ENCODE measurements around the gene LGALS3BP.
"Not testable (repeated sequence)": the region's sequence is repeated elsewhere in the genome, so short reads cannot be mapped to it uniquely, and the experiment has no call there.

LGALS3BP gene

DNA sequence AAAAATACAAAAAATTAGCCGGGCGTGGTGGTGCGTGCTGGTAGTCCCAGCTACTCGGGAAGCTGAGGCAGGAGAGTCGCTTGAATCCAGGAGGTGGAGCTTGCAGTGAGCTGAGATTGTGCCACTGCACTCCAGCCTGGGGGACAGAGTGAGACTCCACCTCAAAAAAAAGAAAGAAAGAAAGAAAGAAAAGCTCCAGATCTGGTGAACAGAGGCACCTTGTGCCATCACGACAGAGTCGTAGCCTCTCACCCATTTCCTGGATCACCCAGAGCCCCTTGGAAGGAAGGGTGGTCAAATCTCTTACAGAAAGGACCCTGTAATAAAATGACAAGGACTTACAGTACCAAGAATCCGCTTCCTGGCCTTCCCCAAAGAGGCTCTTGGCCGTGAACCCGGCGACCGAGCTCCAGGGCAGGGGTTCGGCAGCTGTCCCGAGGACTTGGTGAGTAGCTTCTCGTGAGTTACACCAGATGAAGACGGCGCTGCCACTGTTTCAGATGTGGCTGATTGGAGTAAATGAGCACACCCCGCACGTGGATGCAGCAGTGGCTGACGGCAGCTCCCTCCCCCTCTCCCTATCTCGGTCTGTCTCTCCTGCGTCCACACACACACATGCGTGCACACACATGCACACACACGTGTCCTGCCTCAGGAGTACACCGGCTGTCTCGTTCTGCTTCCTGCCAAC lies 13.5 kb downstream of the LGALS3BP start:
- no peak for DNase-seq (ENCODE audit: extremely low read depth in 1 of 2, low read depth in 1 of 2)

DNA sequence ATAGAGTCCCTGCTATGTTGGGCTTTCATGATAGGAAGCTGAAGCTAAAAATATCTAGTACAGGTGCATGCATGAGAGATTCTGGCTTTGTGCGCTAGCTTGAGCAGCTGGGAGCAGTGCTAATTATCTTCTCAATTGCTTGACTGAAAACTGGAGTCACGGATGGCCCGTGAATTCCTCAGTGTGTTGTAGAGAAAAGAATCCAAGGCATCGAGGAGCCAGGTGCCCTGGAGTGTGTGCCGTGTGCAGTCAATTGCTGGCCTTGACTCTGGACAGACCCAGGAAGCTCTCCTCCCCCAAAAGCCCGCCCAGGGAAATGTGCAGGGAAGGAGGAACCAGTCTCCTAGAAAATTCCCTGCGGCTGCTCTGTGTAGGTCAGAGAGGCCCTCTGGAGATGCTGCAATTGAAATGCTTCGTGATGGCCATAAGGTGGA lies 14.2 kb downstream of the LGALS3BP start:
- no peak for DNase-seq (ENCODE audit: extremely low read depth in 1 of 2, low read depth in 1 of 2)

DNA sequence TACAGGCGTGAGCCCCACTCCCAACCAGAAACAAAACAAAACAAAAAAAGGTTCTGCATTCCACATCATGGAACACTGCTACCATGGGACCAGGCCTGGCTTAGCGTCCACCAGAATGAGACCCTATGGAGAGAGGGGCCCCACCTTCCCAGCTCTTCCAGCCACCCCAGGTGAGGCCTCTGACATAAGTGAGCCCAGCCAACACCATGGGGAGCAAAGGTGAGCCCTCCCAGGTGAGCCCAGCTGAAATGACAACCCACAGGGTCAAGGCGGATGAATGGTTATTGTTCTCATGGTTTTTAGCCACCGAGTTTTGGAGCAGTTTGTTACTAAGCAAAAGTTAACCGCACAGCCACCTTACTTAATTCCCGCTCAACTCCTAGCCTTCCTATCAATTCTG lies 16.3 kb downstream of the LGALS3BP start:
- DNase-seq (ENCODE audit: extremely low read depth in 1 of 2, low read depth in 1 of 2) = no peak

DNA sequence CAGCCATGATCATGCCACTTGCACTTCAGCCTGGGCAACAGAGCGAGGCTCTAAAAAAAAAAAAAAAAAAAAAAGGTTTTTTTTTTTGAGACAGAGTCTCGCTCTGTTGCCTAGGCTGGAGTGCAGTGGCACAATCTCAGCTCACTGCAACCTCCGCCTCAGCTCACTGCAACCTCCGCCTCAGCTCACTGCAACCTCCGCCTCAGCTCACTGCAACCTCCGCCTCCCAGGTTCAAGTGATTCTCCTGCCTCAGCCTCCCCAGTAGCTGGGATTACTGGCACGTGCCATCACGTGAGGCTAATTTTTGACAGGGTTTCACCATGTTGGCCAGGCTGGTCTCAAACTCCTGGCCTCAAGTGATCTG lies 16.8 kb downstream of the LGALS3BP start:
- DNase-seq (ENCODE audit: extremely low read depth in 1 of 2, low read depth in 1 of 2) = not testable (repeated sequence)

DNA sequence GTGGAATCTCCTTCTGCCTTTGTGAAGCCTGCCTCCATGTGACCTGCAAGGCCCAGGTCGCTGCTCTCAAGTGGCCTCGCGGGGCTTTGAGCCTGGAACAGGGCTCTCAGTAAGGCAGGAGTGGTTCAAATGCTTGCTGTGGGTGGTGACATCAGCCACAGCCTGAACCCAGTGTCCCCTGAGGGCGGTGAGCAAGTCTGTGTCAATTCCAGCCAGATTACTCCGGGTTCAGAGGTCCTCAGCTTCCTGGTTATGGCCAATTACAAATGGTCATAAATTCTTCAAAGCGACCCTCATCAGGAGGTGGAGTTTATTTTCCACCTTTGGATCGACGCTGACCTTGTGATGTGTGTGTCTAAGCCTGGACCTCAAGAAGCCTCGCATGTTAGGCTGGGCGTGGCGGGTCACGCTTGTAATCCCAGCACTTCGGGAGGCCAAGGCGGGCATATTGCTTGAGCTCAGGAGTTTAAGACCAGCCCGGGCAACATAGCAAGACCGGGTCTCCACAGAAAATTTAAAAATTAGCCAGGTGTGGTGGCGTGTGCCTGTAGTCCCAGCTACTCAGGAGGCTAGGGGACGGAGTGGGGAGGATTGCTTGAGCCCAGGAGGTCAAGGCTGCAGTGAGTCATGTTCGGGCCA lies 17.3 kb downstream of the LGALS3BP start:
- no peak for DNase-seq (ENCODE audit: extremely low read depth in 1 of 2, low read depth in 1 of 2)

DNA sequence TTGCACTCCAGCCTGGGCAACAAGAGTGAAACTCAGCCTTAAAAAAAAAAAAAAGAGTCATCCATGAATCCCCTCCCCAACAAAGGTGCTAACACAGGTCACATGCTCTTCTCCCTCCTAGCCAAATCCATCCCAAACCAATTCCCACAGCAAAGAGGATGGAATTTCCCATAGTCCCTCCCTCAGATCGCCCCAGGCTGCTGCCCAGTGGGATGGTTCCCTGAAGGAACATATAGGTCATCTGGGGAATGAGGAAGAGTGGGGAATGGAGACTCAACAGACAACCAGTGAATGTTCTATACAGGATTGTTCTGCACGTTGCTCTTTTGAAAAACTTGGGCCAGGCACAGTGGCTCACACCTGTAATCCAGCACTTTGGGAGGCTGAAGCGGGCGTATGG lies 18.2 kb downstream of the LGALS3BP start:
- no peak for DNase-seq (ENCODE audit: extremely low read depth in 1 of 2, low read depth in 1 of 2)

DNA sequence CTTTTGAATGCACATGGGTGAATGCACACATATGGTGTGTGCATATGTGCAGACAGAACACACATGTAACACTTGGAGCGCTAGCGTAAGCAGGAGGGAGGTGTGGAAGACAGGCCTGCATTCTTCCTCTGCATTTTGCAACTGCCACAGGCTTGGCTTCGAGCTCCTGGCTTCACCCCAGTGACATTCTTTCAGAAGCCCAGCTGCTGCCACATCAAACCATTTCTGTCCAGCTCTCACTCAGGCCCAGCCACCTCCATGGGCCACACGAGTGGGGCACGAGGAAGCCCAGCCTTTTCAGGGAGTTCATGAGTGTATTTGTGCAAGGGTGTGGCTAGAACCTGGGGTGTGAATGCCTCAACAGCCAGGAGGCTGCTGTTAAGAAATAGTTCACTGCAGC lies 18.8 kb downstream of the LGALS3BP start:
- DNase-seq (ENCODE audit: extremely low read depth in 1 of 2, low read depth in 1 of 2) = no peak

DNA sequence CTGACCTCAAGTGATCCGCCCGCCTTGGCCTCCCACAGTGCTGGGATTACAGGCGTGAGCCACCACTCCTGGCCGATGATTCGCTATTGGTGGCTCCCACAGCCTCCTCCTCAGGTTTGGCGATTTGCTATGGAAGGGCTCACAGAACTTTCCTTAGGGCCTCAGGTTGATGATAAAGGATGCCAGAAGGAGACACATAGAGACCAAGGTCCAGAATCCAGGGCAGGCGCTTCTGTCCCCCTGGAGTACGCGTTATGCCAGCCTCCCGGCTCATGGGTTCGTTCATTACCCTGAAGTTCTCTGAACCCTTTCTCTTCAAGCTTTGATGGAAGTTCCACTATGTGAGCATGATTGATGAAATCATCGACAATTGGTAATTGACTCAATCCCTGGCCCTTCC lies 19.9 kb downstream of the LGALS3BP start:
- no peak for DNase-seq (ENCODE audit: extremely low read depth in 1 of 2, low read depth in 1 of 2)

DNA sequence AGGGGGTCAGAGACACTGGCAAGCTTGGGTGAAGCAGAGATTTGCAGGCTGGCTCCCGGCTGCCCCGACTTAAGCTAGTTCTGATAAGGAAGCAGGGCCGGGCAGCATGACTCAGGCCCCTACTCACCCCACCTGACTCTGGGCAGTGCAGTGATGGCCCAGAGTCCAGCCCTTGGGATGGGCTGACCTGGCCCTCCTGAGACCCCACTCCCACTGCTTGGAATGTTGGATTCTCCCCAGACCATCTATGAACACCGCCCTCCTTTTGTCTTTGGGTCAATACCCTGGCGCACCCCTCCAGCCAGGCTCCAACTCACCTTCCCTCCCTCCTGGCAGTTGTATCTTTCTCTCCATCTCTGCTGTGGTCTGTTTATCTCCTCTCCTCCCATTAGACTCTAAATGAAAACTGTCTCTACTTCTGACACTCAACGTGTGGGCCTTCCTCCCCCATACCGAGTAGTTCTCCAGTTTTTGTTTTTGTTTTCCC lies 21.0 kb downstream of the LGALS3BP start:
- DNase-seq (ENCODE audit: extremely low read depth in 1 of 2, low read depth in 1 of 2) = no peak

DNA sequence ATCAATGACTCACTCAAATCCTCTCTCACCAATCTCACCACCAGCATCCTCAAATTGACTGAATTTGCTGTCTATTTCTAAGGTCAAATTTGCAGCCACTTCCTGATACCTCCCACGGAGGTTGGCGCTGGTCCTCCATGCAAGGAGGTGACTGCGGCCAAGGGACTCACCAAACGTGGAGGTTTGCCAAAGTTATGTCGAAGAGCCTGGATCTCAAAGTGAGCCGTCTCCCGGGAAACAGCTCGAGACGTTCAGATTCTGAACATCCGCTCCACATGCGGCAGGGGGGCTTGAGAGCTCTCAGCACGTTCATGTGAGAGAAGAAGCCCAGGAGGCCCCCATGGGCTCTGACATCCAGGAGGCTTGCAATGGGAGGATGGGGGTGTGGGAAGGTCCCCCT lies 22.6 kb downstream of the LGALS3BP start:
- no peak for DNase-seq (ENCODE audit: extremely low read depth in 1 of 2, low read depth in 1 of 2)

DNA sequence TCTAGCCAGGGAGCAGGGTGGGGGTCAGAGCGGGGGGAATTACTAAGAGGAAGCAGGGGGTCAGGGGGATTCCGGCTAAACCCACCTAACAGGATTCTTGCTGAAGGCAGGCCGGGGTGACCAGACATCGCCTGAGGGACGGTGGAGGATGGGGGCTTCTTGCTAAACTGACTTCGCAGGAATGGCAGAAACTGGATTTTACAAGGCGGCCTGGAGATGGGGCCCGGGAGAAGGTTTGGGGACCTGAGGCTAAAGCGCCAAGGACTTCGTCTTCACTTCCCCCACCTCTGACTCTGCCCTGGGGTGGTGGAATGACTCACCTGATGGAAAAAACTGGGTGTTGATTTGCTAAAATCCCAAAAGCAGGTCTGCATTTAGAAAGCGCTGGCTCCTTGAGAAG lies 23.5 kb downstream of the LGALS3BP start:
- DNase-seq (ENCODE audit: extremely low read depth in 1 of 2, low read depth in 1 of 2) = no peak

DNA sequence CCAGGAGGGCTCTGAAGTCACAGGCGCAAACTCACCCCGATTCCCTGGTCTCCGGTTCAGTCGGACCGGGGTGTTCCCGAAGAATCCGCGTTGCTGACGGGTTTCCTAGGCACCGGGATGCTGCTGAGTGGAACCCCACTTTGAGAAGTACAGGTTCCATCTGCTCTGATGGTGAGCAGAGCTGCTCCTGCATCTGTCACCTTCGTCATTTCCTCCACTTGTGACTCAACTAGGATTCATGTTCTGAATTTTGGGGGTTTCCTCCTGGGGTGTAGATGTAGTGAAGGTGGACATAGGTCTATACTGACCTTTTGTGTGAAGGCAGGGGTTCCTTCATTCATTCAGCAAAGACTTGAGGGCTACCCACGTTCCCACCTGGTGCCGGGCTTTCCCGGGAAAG lies 25.0 kb downstream of the LGALS3BP start:
- DNase-seq (ENCODE audit: extremely low read depth in 1 of 2, low read depth in 1 of 2) = no peak

DNA sequence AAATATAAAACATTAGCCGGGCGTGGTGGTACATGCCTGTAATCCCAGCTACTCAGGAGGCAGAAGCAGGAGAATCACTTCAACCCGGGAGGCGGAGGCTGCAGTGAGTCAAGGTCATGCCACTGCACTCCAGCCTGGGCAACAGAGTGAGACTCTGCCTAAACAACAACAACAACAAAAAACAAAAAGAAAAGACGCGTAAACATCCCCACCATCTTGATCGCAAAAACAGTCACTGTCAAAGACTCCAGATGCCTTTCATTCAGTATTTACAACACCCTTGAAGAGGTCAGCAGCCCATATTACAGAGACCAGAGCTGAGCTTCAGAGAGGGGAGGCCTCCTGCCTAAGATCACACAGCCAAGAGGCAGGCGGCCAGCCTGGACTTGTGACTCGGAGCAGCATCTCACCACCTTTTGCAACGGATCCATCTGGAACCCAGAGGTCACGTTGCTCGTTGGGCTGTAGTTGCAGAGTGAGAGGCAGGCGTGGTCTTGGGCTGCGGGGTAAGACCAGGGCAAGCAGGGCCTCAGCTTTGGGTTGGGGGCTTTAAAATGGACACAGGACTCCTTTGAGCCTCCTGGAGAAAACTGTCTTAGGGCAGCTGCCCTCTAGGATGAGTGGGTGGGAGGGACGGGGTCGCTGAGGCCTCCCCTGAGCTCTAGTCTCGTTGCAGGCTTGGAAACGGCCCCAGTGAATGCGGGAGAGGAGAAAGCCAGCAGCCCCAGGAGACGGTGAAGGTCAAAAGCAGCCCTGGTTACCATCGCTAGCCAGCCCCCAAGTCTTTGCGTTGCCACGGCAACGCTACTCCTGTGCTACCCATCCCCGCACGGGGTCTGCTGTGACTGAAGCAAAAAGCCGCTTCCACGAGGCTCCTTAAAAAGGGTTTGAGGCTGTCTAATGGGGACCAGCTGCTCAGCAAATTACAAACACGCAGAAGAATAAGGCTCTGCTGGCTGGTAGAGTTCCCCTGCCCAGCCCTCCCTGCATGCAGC lies 26.1 kb downstream of the LGALS3BP start:
- no peak for DNase-seq (ENCODE audit: extremely low read depth in 1 of 2, low read depth in 1 of 2)

DNA sequence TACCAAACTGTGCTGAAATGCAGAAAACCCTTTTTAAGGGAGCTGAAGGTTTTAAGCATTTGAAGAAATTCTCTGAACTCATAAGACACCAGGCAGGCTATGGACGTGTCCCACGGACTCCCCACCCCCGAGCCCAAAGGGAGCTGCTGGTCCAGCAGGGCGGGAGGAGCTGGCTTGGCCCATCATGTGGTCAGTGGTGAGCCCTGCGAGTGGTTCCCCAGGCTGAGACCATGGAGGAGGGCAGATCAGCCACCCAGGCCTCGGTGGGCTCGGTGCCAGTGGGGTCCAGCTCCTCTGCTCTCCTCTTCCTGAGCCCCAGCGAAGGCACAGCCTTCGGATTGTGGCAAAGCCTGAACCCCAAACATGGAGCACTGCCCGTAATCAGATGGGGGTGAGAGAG lies 27.0 kb downstream of the LGALS3BP start:
- DNase-seq (ENCODE audit: extremely low read depth in 1 of 2, low read depth in 1 of 2) = no peak

DNA sequence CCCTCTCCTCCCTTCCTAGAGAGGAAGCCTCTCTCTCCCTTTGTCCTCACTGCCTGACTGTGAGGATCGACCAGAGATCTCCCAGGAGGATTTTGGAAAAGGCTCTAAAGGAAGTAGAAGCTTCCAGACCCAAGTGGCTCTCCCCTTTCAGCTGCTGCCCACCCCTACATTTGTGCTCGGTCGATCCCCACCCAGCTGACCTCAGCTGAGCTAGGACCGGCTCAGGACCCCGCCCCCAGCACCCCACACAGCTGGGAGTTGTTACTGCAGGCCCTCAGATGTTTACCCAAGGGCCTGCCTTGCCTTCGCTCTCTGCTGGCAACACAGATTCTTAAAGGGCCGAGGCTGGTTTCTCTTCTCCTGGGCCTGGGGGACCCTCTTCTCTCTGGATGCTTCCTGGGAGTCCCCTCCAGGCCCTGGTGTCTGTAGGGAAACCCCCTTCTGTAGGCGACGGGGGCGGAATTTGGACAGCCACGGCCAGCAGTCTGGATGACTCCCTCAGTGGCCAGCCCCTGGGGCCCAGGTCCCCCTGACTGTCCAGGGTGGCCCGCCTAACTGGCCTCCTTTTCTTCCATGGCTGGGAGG lies 27.7 kb downstream of the LGALS3BP start:
- no peak for DNase-seq (ENCODE audit: extremely low read depth in 1 of 2, low read depth in 1 of 2)

DNA sequence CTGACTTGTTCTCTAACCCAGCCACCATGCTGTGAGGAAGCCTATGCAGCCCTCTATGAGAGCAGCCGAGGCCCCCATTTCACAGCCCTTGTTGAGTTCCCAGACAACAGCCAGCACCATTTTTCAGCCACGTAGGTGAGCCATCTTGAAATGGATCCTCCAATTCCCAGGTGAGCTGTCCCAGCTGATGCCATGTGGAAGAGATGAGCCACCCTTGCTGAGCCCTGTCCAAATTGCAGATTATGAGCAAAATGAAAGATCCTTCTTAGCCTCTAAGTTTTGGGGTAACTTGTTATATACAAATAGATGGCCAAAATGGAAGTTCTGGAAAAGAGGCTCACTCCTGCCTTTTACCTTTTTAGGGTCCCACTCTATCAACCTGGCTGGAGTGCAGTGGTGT lies 28.9 kb downstream of the LGALS3BP start:
- no peak for DNase-seq (ENCODE audit: extremely low read depth in 1 of 2, low read depth in 1 of 2)

DNA sequence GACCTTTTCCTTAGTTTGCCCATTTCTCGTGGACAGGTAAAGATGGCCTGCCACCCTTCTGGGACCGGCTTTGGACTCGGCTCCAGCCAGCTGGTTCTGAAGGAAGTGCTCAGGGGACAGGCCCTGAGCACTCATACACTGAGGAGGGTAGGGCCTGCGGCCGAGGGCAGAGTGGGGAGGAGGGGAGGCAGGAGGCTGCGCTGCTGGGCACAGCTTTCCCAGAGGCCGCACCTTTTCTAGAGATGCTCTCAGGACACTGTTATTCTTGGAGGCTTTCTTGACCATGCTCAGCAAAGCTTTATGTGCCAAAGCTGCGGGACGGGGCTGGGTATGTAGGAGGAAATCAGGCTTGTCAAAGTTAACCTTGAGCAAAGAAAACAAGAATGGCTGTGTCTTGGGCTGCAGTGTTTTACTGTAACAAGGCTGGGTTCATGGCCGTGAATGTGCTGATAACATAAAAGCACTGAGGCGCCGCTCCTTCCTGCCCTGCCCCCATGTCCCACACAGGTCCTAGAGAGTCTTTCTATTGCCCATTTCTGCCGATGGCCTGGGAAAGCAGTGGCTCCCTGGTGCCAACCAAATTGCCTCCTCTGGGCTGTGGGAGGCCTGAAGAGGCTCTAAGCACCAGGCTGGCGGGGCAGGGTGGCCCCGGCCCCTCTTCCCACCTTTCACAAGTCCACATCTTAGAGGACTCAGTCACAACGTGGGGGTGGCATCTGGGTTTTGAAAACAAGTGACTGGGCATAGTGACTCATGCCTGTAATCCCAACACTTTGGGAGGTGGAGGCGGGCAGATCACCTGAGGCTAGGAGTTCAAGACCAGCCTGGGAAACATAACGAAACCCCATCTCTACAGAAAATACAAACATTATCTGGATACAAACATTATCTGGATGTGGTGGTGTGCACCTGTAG lies 32.2 kb downstream of the LGALS3BP start:
- no peak for DNase-seq (ENCODE audit: extremely low read depth in 1 of 2, low read depth in 1 of 2)

DNA sequence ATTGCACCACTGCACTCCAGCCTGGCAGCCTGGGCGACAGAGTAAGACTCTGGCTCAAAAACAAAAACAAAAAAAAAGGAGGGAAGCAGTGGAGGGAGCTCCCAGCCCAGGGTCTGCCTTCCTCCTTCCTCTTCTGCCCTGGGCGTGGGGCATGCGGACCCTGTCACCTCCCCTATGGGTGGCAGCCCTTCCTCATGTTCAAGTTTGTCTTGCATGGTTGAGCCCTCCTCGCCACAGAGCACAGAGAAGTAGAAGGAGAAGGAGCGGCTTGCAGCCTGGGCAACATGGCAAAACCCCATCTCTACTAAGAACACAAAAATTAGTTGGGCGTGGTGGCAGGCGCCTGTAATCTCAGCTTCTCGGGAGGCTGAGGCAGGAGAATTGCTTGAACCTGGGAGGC lies 33.1 kb downstream of the LGALS3BP start:
- DNase-seq (ENCODE audit: extremely low read depth in 1 of 2, low read depth in 1 of 2) = no peak

DNA sequence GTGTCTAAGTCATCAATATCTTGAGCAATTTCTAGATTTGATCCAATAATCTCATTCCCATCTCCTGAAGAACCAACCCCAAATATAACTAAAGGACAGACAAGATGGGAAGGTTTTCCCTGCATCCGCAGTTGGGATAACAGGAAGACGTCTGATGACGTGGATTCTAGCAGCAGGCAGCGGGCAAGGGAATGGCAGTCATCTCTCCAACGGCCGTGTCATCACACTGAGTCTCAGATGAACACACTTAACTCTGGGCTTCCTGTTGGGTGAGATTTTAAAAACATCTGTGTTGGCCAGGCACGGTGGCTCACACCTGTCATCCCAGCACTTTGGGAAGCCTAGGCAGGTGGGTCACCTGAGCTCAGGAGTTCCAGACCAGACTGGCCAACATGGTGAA lies 33.6 kb downstream of the LGALS3BP start:
- DNase-seq (ENCODE audit: extremely low read depth in 1 of 2, low read depth in 1 of 2) = no peak

DNA sequence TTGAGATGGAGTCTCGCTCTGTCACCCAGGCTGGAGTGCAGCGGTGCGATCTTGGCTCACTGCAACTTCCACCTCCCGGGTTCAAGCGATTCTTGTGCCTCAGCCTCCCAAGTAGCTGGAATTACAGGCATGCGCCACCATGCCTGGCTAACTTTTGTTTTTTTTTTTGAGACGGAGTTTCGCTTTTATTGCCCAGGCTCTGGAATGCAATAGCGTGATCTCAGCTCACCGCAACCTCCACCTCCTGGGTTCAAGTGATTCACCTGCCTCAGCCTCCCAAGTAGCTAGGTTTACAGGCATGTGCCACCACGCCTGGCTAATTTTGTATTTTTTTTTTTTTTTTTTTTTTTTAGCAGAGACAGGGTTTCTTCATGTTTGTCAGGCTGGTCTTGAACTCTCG lies 34.3 kb downstream of the LGALS3BP start:
- DNase-seq (ENCODE audit: extremely low read depth in 1 of 2, low read depth in 1 of 2) = not testable (repeated sequence)

Measured in stimulated activated CD8-positive, alpha-beta memory T cell treated with anti-CD3 and anti-CD28 coated beads, Interleukin-7, amount 100 ng/mL, for 48 hours (primary cell).